HEK293 (cell line): Measurements from ENCODE around the gene CD180.

ENCODE experiments used
- CTCF ChIA-PET: fragments of 350-600 bp; formaldehyde crosslinking; extraction: SDS; loops from one replicate; lab custom pipeline; 2021; ENCODE audit warnings: antibody characterized with exemption; lab: Yijun Ruan, JAX
- POLR2A ChIA-PET: fragments of 300-600 bp; formaldehyde crosslinking; extraction: SDS; loops from one replicate; lab custom pipeline; 2020; ENCODE audit warnings: antibody characterized with exemption, inconsistent platforms; lab: Yijun Ruan, JAX
- H3K27ac ChIP-seq: fragments of 200-500 bp; sonication (Bioruptor generic); 2 replicates; pipeline ENCODE4 v1.5.1; 2014; ENCODE audit warnings: low read depth, low read length, control low read depth, inconsistent platforms; ENCODE audit errors: extremely low read depth
- H3K36me3 ChIP-seq, 2 experiments: fragments of 200-500 bp in 1 of 2; sonication (Bioruptor generic) in 1 of 2; 1 replicate in 1 of 2; 2 replicates in 1 of 2; pipeline ENCODE4 v1.5.1; 2014 to 2017; ENCODE audit warnings: inconsistent platforms in 2 of 2, low read length in 2 of 2; ENCODE audit not compliant: control insufficient read depth in 2 of 2, insufficient read depth in 1 of 2
- H3K4me1 ChIP-seq: fragments of 200-500 bp; sonication (Bioruptor generic); 2 replicates; pipeline ENCODE4 v1.5.1; 2014; ENCODE audit warnings: mild to moderate bottlenecking, low read length, inconsistent platforms; ENCODE audit not compliant: control insufficient read depth, insufficient read depth
- H3K4me3 ChIP-seq: 2 replicates; pipeline ENCODE4 v1.5.1; 2011; ENCODE audit warnings: low read depth, mild to moderate bottlenecking, control low read depth, low read length, moderate library complexity
- H3K9me3 ChIP-seq: fragments of 200-500 bp; sonication (Bioruptor generic); 2 replicates; pipeline ENCODE4 v1.5.1; 2014; ENCODE audit warnings: low read depth, low read length, inconsistent platforms; ENCODE audit not compliant: control insufficient read depth, insufficient read depth
- BCL11B ChIP-seq: fragments of 450-650 bp; formaldehyde crosslinking; IDR thresholded peaks from 2 replicates; pipeline ENCODE4 v1.5.1; 2016; ENCODE audit warnings: low read depth, missing biosample characterization, missing genetic modification characterization
- OSR2 ChIP-seq: fragments of 450-650 bp; formaldehyde crosslinking; IDR thresholded peaks from 2 replicates; pipeline ENCODE4 v1.5.1; 2016; ENCODE audit warnings: missing biosample characterization, missing genetic modification characterization
- PRDM1 ChIP-seq: fragments of 450-650 bp; formaldehyde crosslinking; IDR thresholded peaks from 2 replicates; pipeline ENCODE4; 2016; ENCODE audit warnings: missing biosample characterization, missing genetic modification characterization
- REPIN1 ChIP-seq: fragments of 450-650 bp; formaldehyde crosslinking; IDR thresholded peaks from 2 replicates; pipeline ENCODE4 v1.5.1; 2017; ENCODE audit warnings: missing biosample characterization, missing genetic modification characterization, low read depth
- SETDB1 ChIP-seq: IDR thresholded peaks from one replicate; pipeline ENCODE4 v1.6.1; 2017; ENCODE audit warnings: mild to moderate bottlenecking, low read length, moderate library complexity, mixed read lengths; ENCODE audit not compliant: insufficient read length
- WT1 ChIP-seq: fragments of 450-650 bp; formaldehyde crosslinking; IDR thresholded peaks from 2 replicates; pipeline ENCODE4 v1.5.1; 2016; ENCODE audit warnings: missing biosample characterization, missing genetic modification characterization
- ZNF266 ChIP-seq: fragments of 450-650 bp; formaldehyde crosslinking; IDR thresholded peaks from 2 replicates; pipeline ENCODE4 v1.5.1; 2016; ENCODE audit warnings: missing biosample characterization, missing genetic modification characterization, low read depth
- ZNF404 ChIP-seq: fragments of 450-650 bp; formaldehyde crosslinking; IDR thresholded peaks from 2 replicates; pipeline ENCODE4 v1.5.1; 2017; ENCODE audit warnings: missing biosample characterization, missing genetic modification characterization
- ZNF548 ChIP-seq: fragments of 450-650 bp; formaldehyde crosslinking; IDR thresholded peaks from 2 replicates; pipeline ENCODE4 v1.5.1; 2016; ENCODE audit warnings: missing biosample characterization, missing genetic modification characterization
- ZNF561 ChIP-seq: fragments of 450-650 bp; IDR thresholded peaks from 2 replicates; pipeline ENCODE4 v1.5.1; 2018; ENCODE audit warnings: missing biosample characterization, missing genetic modification characterization, borderline replicate concordance
- ZNF654 ChIP-seq: fragments of 450-650 bp; formaldehyde crosslinking; IDR thresholded peaks from 2 replicates; pipeline ENCODE4 v1.5.1; 2016; ENCODE audit warnings: low read depth, missing biosample characterization, missing genetic modification characterization
- ZNF664 ChIP-seq: fragments of 450-650 bp; formaldehyde crosslinking; IDR thresholded peaks from 2 replicates; pipeline ENCODE4 v1.5.1; 2016; ENCODE audit warnings: missing biosample characterization, missing genetic modification characterization
- ZNF670 ChIP-seq: fragments of 450-650 bp; formaldehyde crosslinking; IDR thresholded peaks from 2 replicates; pipeline ENCODE4 v1.5.1; 2016; ENCODE audit warnings: missing biosample characterization, missing genetic modification characterization, low read depth
- ZNF677 ChIP-seq: fragments of 450-650 bp; IDR thresholded peaks from 2 replicates; pipeline ENCODE4 v1.5.0; 2018; ENCODE audit warnings: missing biosample characterization, mild to moderate bottlenecking, missing genetic modification characterization, moderate library complexity
- ZNF701 ChIP-seq: fragments of 450-650 bp; formaldehyde crosslinking; IDR thresholded peaks from 2 replicates; pipeline ENCODE4 v1.5.1; 2016; ENCODE audit warnings: missing biosample characterization, missing genetic modification characterization
- ZNF785 ChIP-seq: fragments of 450-650 bp; formaldehyde crosslinking; IDR thresholded peaks from 2 replicates; pipeline ENCODE4 v1.5.1; 2016; ENCODE audit warnings: missing biosample characterization, missing genetic modification characterization
- TF ChIP-seq, protein P1 (sequence below): fragments of 450-650 bp; formaldehyde crosslinking; IDR thresholded peaks from 2 replicates; pipeline ENCODE4 v1.5.1; 2016; ENCODE audit warnings: missing biosample characterization, missing genetic modification characterization
- TF ChIP-seq, protein P2 (sequence below): fragments of 450-650 bp; formaldehyde crosslinking; IDR thresholded peaks from 2 replicates; pipeline ENCODE4 v1.5.1; 2017; ENCODE audit warnings: missing biosample characterization, missing genetic modification characterization
- TF ChIP-seq, protein P3 (sequence below): fragments of 450-650 bp; formaldehyde crosslinking; IDR thresholded peaks from 2 replicates; pipeline ENCODE4 v1.5.1; 2016; ENCODE audit warnings: missing biosample characterization, missing genetic modification characterization

CD180 gene

DNA sequence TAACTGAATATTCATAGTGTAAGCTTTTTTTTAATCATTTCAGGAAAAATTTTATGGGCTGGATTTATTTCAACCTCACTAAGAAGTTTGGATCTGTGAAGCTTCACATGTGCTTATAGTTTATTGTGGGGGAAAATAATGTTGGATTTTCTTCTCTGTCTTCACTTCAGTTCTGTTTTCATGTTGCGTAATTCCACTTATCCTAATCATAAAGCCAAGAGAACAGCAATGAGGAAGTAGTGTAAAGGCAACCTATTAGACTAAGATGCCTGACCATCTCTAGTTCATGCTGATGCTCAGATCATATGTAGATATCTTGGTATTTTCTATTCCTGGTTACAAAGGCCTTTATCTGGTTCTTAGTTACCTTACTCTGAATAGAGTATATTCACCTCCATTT, 50.0 kb downstream of the CD180 start:
- Histone ChIP-seq H3K36me3 (peaks cover 0 to 47% of the 10 kb centered on the region in 2 experiments; a peak in 2 of 3 replicates), H3K4me1 (no peaks in the 10 kb centered on the region; the same call in 1 of the 2 replicates), H3K27ac (no peak overlapping the region), H3K4me3 (no peak overlapping the region), H3K9me3 (no peaks in the 10 kb centered on the region)
- ChIA-PET CTCF (interaction anchor here (0.6 to 2.2 kb wide), 4 partner anchors 10 to 840 kb away, joined by 3 to 8 read pairs (median 3); no protein-coding TSS in a partner anchor), POLR2A (no interaction called here)
- TF ChIP-seq ZNF404 = no peak
- TF ChIP-seq ZNF677 (tag by site-specific recombination) = peak; percentile 52; the same call in 1 of the 2 replicates

DNA sequence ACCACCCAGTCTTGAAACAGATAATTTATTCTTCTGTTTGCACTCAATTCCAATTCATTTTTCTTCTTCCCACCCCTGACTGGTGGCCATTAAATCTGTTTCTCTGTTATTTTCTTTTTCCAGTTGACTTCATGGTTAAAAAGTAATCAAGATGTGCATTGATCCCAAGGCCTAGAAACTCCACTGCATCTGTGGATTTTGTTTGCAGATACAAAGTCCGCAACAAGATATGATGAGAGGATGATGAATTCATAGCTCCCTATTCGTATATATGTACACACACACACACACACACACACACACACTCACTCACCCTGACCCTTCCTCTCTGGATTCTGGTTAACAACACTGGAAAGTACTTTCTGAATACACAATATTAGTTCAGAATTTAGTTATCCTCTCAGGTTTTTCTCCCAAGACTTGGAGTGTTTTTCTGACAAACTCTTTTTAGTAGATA, 52.4 kb downstream of the CD180 start:
- Histone ChIP-seq H3K27ac (no peak overlapping the region), H3K9me3 (no peaks in the 10 kb centered on the region), H3K36me3 (peaks cover 0 to 42% of the 10 kb centered on the region in 2 experiments; a peak in 1 of 3 replicates)
- no peak for TF ChIP-seq WT1 (tag by site-specific recombination)
- no peak for TF ChIP-seq REPIN1 (tag by site-specific recombination)
- TF ChIP-seq, protein P1, sequence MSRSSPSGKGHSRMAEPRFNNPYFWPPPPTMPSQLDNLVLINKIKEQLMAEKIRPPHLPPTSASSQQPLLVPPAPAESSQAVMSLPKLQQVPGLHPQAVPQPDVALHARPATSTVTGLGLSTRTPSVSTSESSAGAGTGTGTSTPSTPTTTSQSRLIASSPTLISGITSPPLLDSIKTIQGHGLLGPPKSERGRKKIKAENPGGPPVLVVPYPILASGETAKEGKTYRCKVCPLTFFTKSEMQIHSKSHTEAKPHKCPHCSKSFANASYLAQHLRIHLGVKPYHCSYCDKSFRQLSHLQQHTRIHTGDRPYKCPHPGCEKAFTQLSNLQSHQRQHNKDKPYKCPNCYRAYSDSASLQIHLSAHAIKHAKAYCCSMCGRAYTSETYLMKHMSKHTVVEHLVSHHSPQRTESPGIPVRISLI (tag by site-specific recombination) = no peak
- no peak for TF ChIP-seq BCL11B (tag by site-specific recombination)
- TF ChIP-seq ZNF701 = no peak
- TF ChIP-seq ZNF561 (tag by site-specific recombination) = no peak
- TF ChIP-seq, all 188 proteins: peak for 0
- Histone ChIP-seq H3K4me1 (no peaks in the 10 kb centered on the region; the same call in 1 of the 2 replicates), H3K4me3 (no peak overlapping the region)
- ChIA-PET POLR2A (no interaction called here), CTCF (interaction anchor here (0.5 to 1.0 kb wide), 2 partner anchors 23 to 280 kb away, joined by 3 read pairs; no protein-coding TSS in a partner anchor)

DNA sequence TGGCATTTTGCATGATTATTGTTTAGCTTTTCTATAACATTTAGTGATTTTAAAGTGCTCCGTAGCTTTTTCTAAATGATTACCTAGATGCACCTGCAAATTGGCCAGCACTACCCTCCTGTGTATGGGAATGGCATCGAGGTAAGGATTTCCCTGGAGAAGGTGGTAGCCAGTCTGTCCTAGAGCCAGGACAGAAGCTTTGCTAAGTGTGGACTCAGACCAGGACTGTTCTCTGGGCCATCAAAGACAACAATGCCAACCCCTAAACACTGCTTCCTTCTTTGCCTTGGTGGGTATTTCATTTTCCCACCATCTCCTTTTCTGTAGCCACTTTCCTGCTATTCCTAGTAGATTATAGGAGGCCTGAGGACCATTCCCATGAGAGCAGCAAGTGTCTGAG, 53.0 kb downstream of the CD180 start:
- H3K27ac ChIP-seq = no peak overlapping the region
- H3K36me3 ChIP-seq = peaks cover 0 to 42% of the 10 kb centered on the region in 2 experiments; a peak in 1 of 3 replicates
- ChIA-PET CTCF (interaction anchor here (0.5 to 0.6 kb wide), 2 partner anchors 279 to 1318 kb away, joined by 3 read pairs; no protein-coding TSS in a partner anchor), POLR2A (no interaction called here)
- H3K4me3 ChIP-seq = no peak overlapping the region
- TF ChIP-seq PRDM1 (no peak), ZNF654 (tag by site-specific recombination) (no peak)
- no peaks in the 10 kb centered on the region; the same call in 1 of the 2 replicates for H3K4me1 ChIP-seq
- H3K9me3 ChIP-seq = no peaks in the 10 kb centered on the region

DNA sequence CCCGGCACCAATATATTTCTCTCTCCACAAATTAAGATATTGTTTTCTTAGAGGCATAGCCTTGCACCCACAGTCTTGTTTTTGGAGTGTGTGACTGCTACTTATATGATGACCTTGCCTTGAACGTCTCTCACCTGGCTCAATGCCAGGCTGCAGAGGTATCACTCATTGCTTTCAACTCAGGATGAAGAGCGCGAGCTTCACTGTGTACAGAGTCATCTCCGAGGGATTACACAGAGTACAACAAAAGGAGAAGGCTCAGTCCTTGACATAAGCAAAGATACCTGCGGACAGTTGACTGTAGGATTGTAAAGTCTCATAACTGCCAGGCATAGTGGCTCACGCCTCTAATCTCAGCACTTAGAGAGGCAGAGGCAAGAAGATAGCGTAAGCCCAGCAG, 53.8 kb downstream of the CD180 start:
- Histone ChIP-seq H3K36me3 (peaks cover 0 to 42% of the 10 kb centered on the region in 2 experiments; a peak in 1 of 3 replicates), H3K4me1 (no peaks in the 10 kb centered on the region; the same call in 1 of the 2 replicates), H3K4me3 (no peak overlapping the region), H3K9me3 (no peaks in the 10 kb centered on the region), H3K27ac (no peak overlapping the region)
- CTCF ChIA-PET = no interaction called here
- POLR2A ChIA-PET = no interaction called here
- TF ChIP-seq, protein P2, sequence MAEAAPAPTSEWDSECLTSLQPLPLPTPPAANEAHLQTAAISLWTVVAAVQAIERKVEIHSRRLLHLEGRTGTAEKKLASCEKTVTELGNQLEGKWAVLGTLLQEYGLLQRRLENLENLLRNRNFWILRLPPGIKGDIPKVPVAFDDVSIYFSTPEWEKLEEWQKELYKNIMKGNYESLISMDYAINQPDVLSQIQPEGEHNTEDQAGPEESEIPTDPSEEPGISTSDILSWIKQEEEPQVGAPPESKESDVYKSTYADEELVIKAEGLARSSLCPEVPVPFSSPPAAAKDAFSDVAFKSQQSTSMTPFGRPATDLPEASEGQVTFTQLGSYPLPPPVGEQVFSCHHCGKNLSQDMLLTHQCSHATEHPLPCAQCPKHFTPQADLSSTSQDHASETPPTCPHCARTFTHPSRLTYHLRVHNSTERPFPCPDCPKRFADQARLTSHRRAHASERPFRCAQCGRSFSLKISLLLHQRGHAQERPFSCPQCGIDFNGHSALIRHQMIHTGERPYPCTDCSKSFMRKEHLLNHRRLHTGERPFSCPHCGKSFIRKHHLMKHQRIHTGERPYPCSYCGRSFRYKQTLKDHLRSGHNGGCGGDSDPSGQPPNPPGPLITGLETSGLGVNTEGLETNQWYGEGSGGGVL (tag by site-specific recombination) = no peak
- TF ChIP-seq ZNF548 (tag by site-specific recombination) = no peak
- no peak for TF ChIP-seq ZNF785
- TF ChIP-seq ZNF266 (tag by site-specific recombination) = no peak
- no peak for TF ChIP-seq ZNF670 (tag by site-specific recombination)
- TF ChIP-seq SETDB1 = no peak
- TF ChIP-seq OSR2 = no peak
- no peak for TF ChIP-seq WT1 (tag by site-specific recombination)
- no peak for TF ChIP-seq ZNF664 (tag by site-specific recombination)
- TF ChIP-seq, protein P3, sequence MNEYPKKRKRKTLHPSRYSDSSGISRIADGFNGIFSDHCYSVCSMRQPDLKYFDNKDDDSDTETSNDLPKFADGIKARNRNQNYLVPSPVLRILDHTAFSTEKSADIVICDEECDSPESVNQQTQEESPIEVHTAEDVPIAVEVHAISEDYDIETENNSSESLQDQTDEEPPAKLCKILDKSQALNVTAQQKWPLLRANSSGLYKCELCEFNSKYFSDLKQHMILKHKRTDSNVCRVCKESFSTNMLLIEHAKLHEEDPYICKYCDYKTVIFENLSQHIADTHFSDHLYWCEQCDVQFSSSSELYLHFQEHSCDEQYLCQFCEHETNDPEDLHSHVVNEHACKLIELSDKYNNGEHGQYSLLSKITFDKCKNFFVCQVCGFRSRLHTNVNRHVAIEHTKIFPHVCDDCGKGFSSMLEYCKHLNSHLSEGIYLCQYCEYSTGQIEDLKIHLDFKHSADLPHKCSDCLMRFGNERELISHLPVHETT (tag by site-specific recombination) = no peak
